Astrocyte (in vitro differentiated cells and primary cell): Measurements from ENCODE around the gene HOXA10.

Source experiments
- EZH2 ChIP-seq: IDR thresholded peaks from 2 replicates; pipeline ENCODE4 v1.6.1; 2012; ENCODE audit warnings: mild to moderate bottlenecking, low read length, inconsistent platforms; ENCODE audit not compliant: insufficient read depth
- TF ChIP-seq, protein P1 (sequence below): IDR thresholded peaks from 2 replicates; pipeline ENCODE4 v1.5.1; 2011; ENCODE audit warnings: low read depth, mild to moderate bottlenecking, inconsistent platforms, low read length, moderate library complexity; ENCODE audit not compliant: insufficient read depth

GRCh38 chr7:27212497-27213432, 38.6 kb upstream of the HOXA10 start:
- TF ChIP-seq, protein P1, sequence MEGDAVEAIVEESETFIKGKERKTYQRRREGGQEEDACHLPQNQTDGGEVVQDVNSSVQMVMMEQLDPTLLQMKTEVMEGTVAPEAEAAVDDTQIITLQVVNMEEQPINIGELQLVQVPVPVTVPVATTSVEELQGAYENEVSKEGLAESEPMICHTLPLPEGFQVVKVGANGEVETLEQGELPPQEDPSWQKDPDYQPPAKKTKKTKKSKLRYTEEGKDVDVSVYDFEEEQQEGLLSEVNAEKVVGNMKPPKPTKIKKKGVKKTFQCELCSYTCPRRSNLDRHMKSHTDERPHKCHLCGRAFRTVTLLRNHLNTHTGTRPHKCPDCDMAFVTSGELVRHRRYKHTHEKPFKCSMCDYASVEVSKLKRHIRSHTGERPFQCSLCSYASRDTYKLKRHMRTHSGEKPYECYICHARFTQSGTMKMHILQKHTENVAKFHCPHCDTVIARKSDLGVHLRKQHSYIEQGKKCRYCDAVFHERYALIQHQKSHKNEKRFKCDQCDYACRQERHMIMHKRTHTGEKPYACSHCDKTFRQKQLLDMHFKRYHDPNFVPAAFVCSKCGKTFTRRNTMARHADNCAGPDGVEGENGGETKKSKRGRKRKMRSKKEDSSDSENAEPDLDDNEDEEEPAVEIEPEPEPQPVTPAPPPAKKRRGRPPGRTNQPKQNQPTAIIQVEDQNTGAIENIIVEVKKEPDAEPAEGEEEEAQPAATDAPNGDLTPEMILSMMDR: no peak
- TF ChIP-seq EZH2: no peak
